Ishikawa (cell line): ENCODE results near the gene ZNF219.

Experiments used
- CEBPB ChIP-seq: IDR thresholded peaks from 2 replicates; pipeline ENCODE4 v1.6.1; 2012
- CREB1 ChIP-seq: IDR thresholded peaks from 2 replicates; pipeline ENCODE4 v1.6.1; 2012; ENCODE audit warnings: low read depth
- EGR1 ChIP-seq: IDR thresholded peaks from 2 replicates; pipeline ENCODE4 v1.6.1; 2012
- EP300 ChIP-seq: IDR thresholded peaks from 2 replicates; pipeline ENCODE4 v1.6.1; 2012; ENCODE audit warnings: borderline replicate concordance
- FOXM1 ChIP-seq: IDR thresholded peaks from 2 replicates; pipeline ENCODE4 v1.6.1; 2012; ENCODE audit warnings: low read depth, borderline replicate concordance
- NFIC ChIP-seq: IDR thresholded peaks from 2 replicates; pipeline ENCODE4 v1.6.1; 2012
- RAD21 ChIP-seq: IDR thresholded peaks from 2 replicates; pipeline ENCODE4 v1.6.1; 2012; ENCODE audit warnings: low read depth
- TAF1 ChIP-seq: IDR thresholded peaks from 2 replicates; pipeline ENCODE4 v1.6.1; 2012; ENCODE audit warnings: low read depth, mild to moderate bottlenecking
- TCF12 ChIP-seq: IDR thresholded peaks from 2 replicates; pipeline ENCODE4 v1.6.1; 2012; ENCODE audit warnings: low read depth
- TEAD4 ChIP-seq: IDR thresholded peaks from 2 replicates; pipeline ENCODE4 v1.6.1; 2012
- YY1 ChIP-seq: IDR thresholded peaks from 2 replicates; pipeline ENCODE4 v1.6.1; 2012; ENCODE audit warnings: low read depth
- ZBTB7A ChIP-seq: IDR thresholded peaks from 2 replicates; pipeline ENCODE4 v1.6.1; 2012; ENCODE audit warnings: low read depth
- TF ChIP-seq, protein P1 (sequence below): IDR thresholded peaks from 2 replicates; pipeline ENCODE4 v1.6.1; 2012
- TF ChIP-seq, protein P2 (sequence below): IDR thresholded peaks from 2 replicates; pipeline ENCODE4 v1.6.1; 2012; ENCODE audit warnings: low read depth, mild to moderate bottlenecking
- TF ChIP-seq, protein P3 (sequence below): IDR thresholded peaks from 2 replicates; pipeline ENCODE4 v1.6.1; 2012

ZNF219 gene

DNA sequence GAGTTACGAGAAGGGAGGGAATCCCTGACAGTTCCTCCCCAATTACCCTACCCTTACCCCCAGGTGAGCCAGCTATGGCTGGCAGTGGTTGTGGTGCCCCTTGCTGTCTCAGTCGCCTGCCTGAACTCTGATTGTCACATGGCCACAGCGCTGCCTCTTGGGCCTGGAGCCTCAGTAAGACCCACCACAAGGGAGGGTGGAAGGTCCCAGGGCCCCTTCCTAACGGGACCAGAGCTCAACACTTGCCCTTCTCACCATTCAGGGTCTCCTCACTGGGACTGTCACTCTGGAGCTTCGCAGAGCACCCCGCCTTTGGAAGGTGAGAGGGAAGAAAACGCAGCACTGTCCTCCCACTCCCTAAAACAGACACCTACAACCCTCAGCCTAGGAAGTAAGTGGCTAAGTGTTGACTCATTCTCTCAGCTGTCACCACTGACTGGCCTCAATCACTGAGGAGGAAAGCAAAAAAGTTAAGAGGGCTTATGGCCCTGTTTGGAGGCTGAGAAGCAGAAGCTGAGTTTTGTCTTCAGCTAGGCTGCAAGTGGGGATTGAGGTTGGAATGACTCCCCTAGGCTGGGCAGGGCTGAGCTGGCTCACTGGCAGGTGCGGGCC lies 3.5 kb upstream of the ZNF219 start:
- no peak for TF ChIP-seq EGR1
- no peak for TF ChIP-seq TAF1
- TF ChIP-seq, protein P1, sequence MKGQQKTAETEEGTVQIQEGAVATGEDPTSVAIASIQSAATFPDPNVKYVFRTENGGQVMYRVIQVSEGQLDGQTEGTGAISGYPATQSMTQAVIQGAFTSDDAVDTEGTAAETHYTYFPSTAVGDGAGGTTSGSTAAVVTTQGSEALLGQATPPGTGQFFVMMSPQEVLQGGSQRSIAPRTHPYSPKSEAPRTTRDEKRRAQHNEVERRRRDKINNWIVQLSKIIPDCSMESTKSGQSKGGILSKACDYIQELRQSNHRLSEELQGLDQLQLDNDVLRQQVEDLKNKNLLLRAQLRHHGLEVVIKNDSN: no peak
- no peak for TF ChIP-seq NFIC
- TF ChIP-seq, protein P2, sequence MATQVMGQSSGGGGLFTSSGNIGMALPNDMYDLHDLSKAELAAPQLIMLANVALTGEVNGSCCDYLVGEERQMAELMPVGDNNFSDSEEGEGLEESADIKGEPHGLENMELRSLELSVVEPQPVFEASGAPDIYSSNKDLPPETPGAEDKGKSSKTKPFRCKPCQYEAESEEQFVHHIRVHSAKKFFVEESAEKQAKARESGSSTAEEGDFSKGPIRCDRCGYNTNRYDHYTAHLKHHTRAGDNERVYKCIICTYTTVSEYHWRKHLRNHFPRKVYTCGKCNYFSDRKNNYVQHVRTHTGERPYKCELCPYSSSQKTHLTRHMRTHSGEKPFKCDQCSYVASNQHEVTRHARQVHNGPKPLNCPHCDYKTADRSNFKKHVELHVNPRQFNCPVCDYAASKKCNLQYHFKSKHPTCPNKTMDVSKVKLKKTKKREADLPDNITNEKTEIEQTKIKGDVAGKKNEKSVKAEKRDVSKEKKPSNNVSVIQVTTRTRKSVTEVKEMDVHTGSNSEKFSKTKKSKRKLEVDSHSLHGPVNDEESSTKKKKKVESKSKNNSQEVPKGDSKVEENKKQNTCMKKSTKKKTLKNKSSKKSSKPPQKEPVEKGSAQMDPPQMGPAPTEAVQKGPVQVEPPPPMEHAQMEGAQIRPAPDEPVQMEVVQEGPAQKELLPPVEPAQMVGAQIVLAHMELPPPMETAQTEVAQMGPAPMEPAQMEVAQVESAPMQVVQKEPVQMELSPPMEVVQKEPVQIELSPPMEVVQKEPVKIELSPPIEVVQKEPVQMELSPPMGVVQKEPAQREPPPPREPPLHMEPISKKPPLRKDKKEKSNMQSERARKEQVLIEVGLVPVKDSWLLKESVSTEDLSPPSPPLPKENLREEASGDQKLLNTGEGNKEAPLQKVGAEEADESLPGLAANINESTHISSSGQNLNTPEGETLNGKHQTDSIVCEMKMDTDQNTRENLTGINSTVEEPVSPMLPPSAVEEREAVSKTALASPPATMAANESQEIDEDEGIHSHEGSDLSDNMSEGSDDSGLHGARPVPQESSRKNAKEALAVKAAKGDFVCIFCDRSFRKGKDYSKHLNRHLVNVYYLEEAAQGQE: no peak
- no peak for TF ChIP-seq CEBPB
- no peak for TF ChIP-seq CREB1
- no peak for TF ChIP-seq EP300
- TF ChIP-seq TCF12: no peak
- TF ChIP-seq YY1: no peak
- TF ChIP-seq RAD21: no peak
- TF ChIP-seq, protein P3, sequence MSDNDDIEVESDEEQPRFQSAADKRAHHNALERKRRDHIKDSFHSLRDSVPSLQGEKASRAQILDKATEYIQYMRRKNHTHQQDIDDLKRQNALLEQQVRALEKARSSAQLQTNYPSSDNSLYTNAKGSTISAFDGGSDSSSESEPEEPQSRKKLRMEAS: no peak
- TF ChIP-seq ZBTB7A: no peak
- TF ChIP-seq TEAD4: no peak
- TF ChIP-seq FOXM1: no peak

DNA sequence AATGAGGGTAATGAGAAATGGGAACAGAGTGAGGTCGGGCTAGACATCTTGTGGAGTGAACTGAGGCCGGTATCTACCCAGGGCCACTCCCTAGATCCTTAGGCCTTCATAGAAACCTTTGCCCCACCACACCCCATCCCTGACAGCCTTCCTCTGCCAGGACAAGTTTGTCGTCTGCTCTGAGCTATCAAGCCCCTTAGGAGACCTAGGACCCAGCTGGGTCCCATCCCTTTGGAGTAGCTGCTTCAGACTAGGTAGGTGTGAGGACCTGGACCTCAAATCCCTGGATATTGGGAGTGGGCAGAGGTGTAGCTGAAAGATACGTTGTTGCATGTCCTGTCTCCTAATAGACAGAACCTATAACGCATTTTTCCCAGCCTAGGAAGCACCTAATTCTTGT lies 2.5 kb upstream of the ZNF219 start, which contains the start of gene TMEM253:
Gene TMEM253, plus strand, starts transcription at position 136 of the 400 bp plus-strand sequence. CDS start 278 bp downstream, outside the sequence.
- TF ChIP-seq TEAD4 (no peak), YY1 (no peak), CEBPB (no peak), EGR1 (no peak), TCF12 (no peak)
- TF ChIP-seq, protein P1: no peak

DNA sequence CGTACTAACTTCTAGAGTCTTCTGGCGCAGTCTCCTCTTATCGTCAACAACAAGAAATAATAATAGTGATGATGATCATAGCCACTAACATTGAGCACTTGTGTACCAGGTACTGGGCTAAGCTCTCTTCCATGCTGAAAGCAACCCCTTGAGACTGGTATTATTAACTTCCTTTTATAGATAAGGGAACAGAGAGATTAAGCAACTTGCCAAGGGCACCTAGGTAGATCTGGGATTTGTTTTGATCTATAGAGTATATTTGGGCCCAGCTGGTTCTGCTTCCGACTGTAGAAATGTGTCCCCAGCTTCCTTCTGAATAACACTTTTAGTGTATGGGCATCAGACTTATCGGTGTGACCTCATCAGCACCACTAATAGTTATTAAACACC lies 1.1 kb upstream of the ZNF219 start:
- TF ChIP-seq ZBTB7A (no peak), NFIC (no peak), EP300 (no peak), TEAD4 (no peak), CREB1 (no peak), YY1 (no peak)
- TF ChIP-seq, protein P1: no peak
- TF ChIP-seq, protein P2: no peak
- TF ChIP-seq, protein P3: no peak

DNA sequence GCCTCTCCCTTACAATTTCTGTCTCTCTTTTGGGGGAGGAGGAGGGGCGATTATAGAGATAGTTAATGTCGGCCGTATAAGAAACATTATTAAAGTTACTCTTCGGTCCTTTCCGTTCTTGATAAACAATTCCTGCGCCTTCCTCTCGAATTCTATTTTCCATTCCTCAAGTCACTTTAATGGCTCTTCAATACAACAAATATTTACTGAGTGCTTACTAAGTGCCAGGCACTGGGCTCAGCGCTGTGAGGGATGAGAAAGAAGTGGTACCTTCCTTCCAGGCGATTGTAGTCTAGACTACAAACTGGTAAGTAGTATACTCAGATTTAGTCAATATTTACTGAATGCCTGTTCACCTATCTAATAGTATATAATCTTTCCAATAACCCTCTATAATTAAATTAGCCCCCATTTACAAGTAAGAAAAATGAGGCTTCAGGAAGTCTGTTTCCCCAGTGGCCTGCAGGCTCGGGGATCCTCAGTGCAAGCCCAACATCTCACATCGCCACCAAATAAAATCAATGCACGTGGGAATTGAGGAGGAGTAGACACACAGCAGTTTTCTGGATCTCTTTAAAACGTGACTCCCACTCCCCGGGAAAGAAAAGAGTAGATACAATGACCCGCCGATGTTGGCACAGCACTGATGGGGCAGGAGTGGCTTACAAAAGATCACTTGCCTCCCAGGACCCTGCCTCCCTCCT lies 589 bp upstream of the ZNF219 start:
- no peak for TF ChIP-seq NFIC
- no peak for TF ChIP-seq YY1
- TF ChIP-seq FOXM1: no peak
- no peak for TF ChIP-seq RAD21
- no peak for TF ChIP-seq EP300
- TF ChIP-seq TAF1: no peak
- TF ChIP-seq CREB1: no peak
- TF ChIP-seq, protein P2: no peak
- no peak for TF ChIP-seq TEAD4
- no peak for TF ChIP-seq CEBPB
- TF ChIP-seq, protein P1: no peak
- TF ChIP-seq, protein P3: no peak
- no peak for TF ChIP-seq ZBTB7A
- TF ChIP-seq TCF12: no peak
- TF ChIP-seq EGR1: no peak
